ENCODE results near the gene CNOT3. TPM values are rescaled to one million over a fixed set of nuclear protein-coding genes. Genes with fewer than 3 reads are reported as not detected.

Gene CNOT3
- total RNA-seq, 1 experiment from 2014 or later, result 76.7 TPM

DNA sequence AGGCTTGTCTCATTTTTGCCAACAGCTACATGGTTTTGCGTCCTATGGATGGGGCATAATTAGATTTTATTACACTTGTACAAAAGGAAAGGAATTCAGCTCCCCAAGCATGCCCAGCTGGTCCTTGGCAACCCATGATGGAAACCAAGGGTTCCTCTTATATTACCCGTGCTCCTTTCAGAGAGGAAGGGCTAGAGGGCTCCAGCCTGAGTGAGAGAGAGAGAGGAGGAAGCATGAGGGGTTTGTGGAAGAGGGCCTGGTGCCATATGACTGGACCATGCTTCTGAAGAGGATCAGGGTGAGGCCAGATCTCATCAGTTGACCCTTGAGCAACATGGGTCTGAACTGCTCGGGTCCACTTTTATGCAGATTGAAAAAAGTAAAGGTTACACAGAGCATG, 59.6 kb downstream of the CNOT3 start:
- ATAC-seq (no peak), DNase-seq (ENCODE audit: low read depth, low spot score) (no peak)
- Histone ChIP-seq H4K20me1 (ENCODE audit: insufficient read depth) (peaks cover 7% of the 10 kb centered on the region; the same call in 1 of the 2 replicates), H3K79me2 (ENCODE audit: insufficient read depth, low read length) (peaks cover 37% of the 10 kb centered on the region), H3K27ac (ENCODE audit: low read depth, low read length) (no peak overlapping the region), H3K27me3 (ENCODE audit: insufficient read depth, low read length) (no peaks in the 10 kb centered on the region), H3K4me1 (ENCODE audit: control insufficient read depth in 1 of 2, insufficient read depth in 2 of 2, low read length in 2 of 2) (peaks cover 5 to 19% of the 10 kb centered on the region in 2 experiments; a peak in 3 of 4 replicates), H3K9me2 (ENCODE audit: insufficient read depth) (no peaks in the 10 kb centered on the region), H3K4me2 (ENCODE audit: low read length) (no peak overlapping the region), H3K9me3 (ENCODE audit: control insufficient read depth in 1 of 2, insufficient read depth in 1 of 2, low read depth in 1 of 2, low read length in 2 of 2) (no peaks in the 10 kb centered on the region), H3K4me3 (replicated peaks in 1 of 2; ENCODE audit: low read depth in 1 of 2, low read length in 2 of 2) (no peak overlapping the region), H2AFZ (ENCODE audit: low read depth, low read length, poor library complexity, severe bottlenecking) (no peak overlapping the region), H3K36me3 (ENCODE audit: control insufficient read depth in 1 of 2, insufficient read depth in 2 of 2, low read length in 2 of 2) (peaks cover 17 to 28% of the 10 kb centered on the region in 2 experiments), H3K9ac (ENCODE audit: low read length) (no peak overlapping the region)
- intact Hi-C loops (cut with micrococcal nuclease), result no loop called here
- no TSS peak for BruUV-seq (replicated peaks)
- RAD21 ChIA-PET (ENCODE audit: low non-redundant PET in 1 of 2, low total read pairs in 2 of 2, uncharacterized antibody in 2 of 2, unreplicated experiment in 2 of 2), result no interaction called here
- TF ChIP-seq FOSL1 (IDR thresholded peaks at IDR 0.05; ENCODE audit: low read depth), result no peak
- TF ChIP-seq, protein P1, sequence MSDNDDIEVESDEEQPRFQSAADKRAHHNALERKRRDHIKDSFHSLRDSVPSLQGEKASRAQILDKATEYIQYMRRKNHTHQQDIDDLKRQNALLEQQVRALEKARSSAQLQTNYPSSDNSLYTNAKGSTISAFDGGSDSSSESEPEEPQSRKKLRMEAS (IDR thresholded peaks at IDR 0.05), result no peak
- POLR2A ChIA-PET, result no interaction called here
- CTCF ChIA-PET, result interaction anchor here (0.7 kb wide), 1 partner anchor 100 kb away, joined by 3 read pairs; no protein-coding TSS in a partner anchor

DNA sequence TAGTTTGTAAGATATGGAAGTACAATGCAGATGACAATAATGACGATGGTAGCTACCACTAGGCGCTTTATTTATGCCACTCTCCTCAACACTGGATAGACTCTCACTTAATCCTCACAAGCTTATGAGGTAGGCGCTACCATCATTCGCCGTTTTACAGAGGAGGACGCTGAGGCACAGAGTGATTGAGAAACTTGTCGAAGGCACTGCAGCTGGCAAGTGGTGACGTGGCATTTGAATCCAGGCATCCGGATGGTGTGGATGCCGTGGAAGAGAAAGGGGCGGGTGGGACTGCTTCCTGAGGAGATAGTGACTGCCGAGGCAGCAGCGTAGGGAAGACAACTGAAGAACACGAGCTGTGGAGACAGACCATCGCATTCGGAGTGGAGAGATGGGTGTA, 61.8 kb downstream of the CNOT3 start:
- Histone ChIP-seq H2AFZ (ENCODE audit: low read depth, low read length, poor library complexity, severe bottlenecking) (no peak overlapping the region), H3K9me2 (ENCODE audit: insufficient read depth) (no peaks in the 10 kb centered on the region), H4K20me1 (ENCODE audit: insufficient read depth) (peaks cover 28% of the 10 kb centered on the region; the same call in 1 of the 2 replicates), H3K4me2 (ENCODE audit: low read length) (peak overlapping the region; percentile 97), H3K9ac (ENCODE audit: low read length) (peak overlapping the region; percentile 99), H3K27me3 (ENCODE audit: insufficient read depth, low read length) (no peaks in the 10 kb centered on the region), H3K4me3 (replicated peaks in 1 of 2; ENCODE audit: low read depth in 1 of 2, low read length in 2 of 2) (no peak overlapping the region; a peak in 1 of 4 replicates), H3K4me1 (ENCODE audit: control insufficient read depth in 1 of 2, insufficient read depth in 2 of 2, low read length in 2 of 2) (peaks cover 9 to 33% of the 10 kb centered on the region in 2 experiments), H3K79me2 (ENCODE audit: insufficient read depth, low read length) (peaks cover 42% of the 10 kb centered on the region), H3K36me3 (ENCODE audit: control insufficient read depth in 1 of 2, insufficient read depth in 2 of 2, low read length in 2 of 2) (peaks cover 25 to 38% of the 10 kb centered on the region in 2 experiments), H3K9me3 (ENCODE audit: control insufficient read depth in 1 of 2, insufficient read depth in 1 of 2, low read depth in 1 of 2, low read length in 2 of 2) (no peaks in the 10 kb centered on the region), H3K27ac (ENCODE audit: low read depth, low read length) (peak overlapping the region; percentile 81; the same call in 1 of the 2 replicates)
- ATAC-seq, result no peak
- ChIA-PET CTCF (no interaction called here), RAD21 (ENCODE audit: low non-redundant PET in 1 of 2, low total read pairs in 2 of 2, uncharacterized antibody in 2 of 2, unreplicated experiment in 2 of 2) (no interaction called here), POLR2A (interaction anchor here (0.6 to 5.7 kb wide), 6 partner anchors 10 to 1630 kb away, joined by 3 to 126 read pairs (median 3); partner anchors contain the start of genes CNOT3, LENG1, MBOAT7 and TSEN34)
- no peak for DNase-seq (ENCODE audit: low read depth, low spot score)
- intact Hi-C loops (cut with micrococcal nuclease), result no loop called here
- no TSS peak for BruUV-seq (replicated peaks)
- TF ChIP-seq EGR1 (IDR thresholded peaks at IDR 0.05; ENCODE audit: low read depth), result no peak
- TF ChIP-seq, protein P2, sequence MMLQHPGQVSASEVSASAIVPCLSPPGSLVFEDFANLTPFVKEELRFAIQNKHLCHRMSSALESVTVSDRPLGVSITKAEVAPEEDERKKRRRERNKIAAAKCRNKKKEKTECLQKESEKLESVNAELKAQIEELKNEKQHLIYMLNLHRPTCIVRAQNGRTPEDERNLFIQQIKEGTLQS (IDR thresholded peaks at IDR 0.05), result no peak
- no peak for TF ChIP-seq JUND (IDR thresholded peaks at IDR 0.05)
- TF ChIP-seq ELF1 (IDR thresholded peaks at IDR 0.05; ENCODE audit: borderline replicate concordance, low read depth), result no peak
- TF ChIP-seq CTCF (IDR thresholded peaks at IDR 0.05 in 2 of 3, conservative IDR thresholded peaks at IDR 0.05 in 1 of 3; ENCODE audit: borderline replicate concordance in 1 of 3, insufficient read depth in 1 of 3, low read depth in 2 of 3, low read length in 2 of 3), result no peak
- no peak for TF ChIP-seq ZNF274 (IDR thresholded peaks at IDR 0.05; ENCODE audit: low read depth, low read length)
- no peak for TF ChIP-seq FOSL1 (IDR thresholded peaks at IDR 0.05; ENCODE audit: low read depth)
- no peak for TF ChIP-seq ZFX (IDR thresholded peaks at IDR 0.05)
- TF ChIP-seq TCF7L2 (IDR thresholded peaks at IDR 0.05; ENCODE audit: borderline replicate concordance, extremely low read depth, insufficient read depth, insufficient read length), result no peak
- no peak for TF ChIP-seq CBX3 (IDR thresholded peaks at IDR 0.05; ENCODE audit: low read depth)
- TF ChIP-seq POLR2A (IDR thresholded peaks at IDR 0.05; ENCODE audit: borderline replicate concordance, extremely low read depth, insufficient read depth, insufficient read length), result no peak
- TF ChIP-seq, protein P1 (IDR thresholded peaks at IDR 0.05), result no peak
- TF ChIP-seq EZH2 (IDR thresholded peaks at IDR 0.05), result no peak
- TF ChIP-seq SIN3A (IDR thresholded peaks at IDR 0.05; ENCODE audit: low read depth), result no peak
- no peak for TF ChIP-seq REST (IDR thresholded peaks at IDR 0.05; ENCODE audit: low read depth)
